ENCODE results near the gene PYURF.

Gene PYURF

DNA sequence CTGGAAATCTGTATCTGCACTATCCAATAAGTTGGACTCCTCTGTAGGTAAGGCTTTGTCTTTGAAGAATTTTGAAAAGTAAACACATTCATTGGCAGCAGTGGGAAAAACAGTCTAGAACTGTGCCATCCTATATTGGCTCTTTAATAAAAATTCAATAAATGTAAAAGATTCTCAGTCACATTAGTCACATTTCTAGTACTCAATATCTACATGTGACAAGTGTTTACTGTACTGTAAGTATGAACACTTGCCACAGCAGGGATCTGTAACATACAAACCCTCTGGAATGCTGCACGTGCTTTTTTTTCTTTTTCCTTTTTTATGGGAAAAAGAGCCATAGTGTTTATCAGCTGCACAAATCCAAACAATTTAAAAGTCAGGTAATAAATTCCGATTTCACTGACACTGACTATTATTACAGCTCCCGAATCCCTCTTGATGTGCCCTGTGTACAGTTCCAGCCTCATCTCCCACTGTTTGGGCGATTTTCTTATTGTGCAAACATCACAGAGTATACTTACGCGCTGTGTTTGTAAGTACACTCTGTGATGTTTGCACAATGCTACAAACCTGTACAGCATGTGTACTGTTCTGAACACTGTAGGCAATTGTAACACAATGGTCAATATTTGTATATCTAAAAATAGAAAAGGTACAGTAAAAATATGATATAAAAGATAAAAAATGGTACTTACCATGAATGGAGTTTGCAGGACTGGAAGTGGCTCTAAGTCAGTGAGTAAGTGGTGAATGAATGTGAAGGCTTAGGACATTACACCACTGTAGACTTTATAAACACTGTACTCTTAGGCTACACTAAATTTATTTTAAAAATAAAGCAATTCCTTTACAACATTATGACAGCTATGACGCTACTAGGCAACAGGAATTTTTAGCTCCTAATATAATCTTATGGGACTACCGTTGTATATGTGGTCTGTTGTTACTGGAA, 8.7 kb downstream of the PYURF start:
- DNase-seq (ENCODE audit: low read depth in 2 of 2, low spot score in 1 of 2): no peak

DNA sequence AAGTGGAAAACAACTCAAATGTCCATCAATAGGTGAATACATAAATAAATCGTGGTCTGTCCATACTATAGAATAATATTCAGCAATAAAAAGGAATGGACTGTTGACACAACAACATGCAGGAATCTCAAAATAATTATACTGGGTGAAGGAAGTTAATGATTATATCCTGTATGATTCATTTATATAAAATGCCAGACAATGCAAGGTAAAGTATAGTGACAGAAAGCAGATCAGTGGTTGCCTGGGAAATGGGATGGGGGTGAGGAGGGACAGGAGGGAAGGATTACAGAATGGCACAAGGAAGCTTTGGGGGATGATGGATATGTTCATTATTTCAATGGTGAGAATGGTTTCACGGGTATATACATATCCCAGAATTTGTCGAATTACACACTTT, 12.3 kb downstream of the PYURF start:
- DNase-seq (ENCODE audit: low read depth in 2 of 2, low spot score in 1 of 2): no peak

DNA sequence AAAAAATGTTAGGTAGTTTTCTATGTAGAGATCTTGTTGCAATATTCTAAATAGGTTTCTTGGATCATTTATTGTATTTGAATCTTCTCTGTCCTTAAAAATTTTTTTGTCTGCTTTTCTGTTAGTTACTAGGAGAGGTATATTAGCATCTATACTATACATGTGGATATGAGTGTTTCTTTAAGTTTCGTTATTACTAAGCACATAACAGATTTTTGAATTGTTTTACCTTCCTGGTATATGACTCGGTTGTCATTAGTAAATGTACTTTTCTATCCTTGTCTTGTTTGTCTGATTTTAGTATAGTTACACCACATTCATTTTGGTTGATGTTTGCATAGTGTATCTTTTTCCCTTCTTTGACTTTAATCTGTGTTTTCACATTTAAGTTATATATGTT, 20.2 kb downstream of the PYURF start:
- DNase-seq (ENCODE audit: low read depth in 2 of 2, low spot score in 1 of 2): no peak

GRCh38 chr4:88497859-88498409, 25.6 kb downstream of the PYURF start:
- no peak for DNase-seq (ENCODE audit: low read depth in 2 of 2, low spot score in 1 of 2)

GRCh38 chr4:88489100-88489761, 34.3 kb downstream of the PYURF start:
- no peak for DNase-seq (ENCODE audit: low read depth in 2 of 2, low spot score in 1 of 2)

GRCh38 chr4:88481537-88481936, 42.0 kb downstream of the PYURF start:
- no peak for DNase-seq (ENCODE audit: low read depth in 2 of 2, low spot score in 1 of 2)

DNA sequence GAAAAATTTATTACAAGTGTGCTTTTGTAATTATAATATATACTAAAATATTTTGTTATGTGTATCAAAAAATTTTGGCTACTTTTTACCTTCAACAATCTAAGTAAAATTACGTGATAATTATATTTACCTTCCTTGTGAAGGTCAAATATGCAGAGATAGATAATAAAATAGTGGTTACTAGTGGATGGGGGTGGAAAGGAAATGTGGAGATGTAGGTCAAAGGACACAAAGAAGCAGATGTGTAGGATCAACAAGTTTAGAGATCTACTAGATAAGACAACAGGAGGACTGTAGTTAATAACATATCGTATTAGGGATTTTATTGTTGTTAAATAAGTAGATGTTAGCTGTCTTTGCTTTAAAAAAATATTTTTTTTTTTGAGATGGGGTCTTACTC, 45.3 kb downstream of the PYURF start:
- no peak for DNase-seq (ENCODE audit: low read depth in 2 of 2, low spot score in 1 of 2)

- no peak for DNase-seq (ENCODE audit: low read depth in 2 of 2, low spot score in 1 of 2)
Observed at GRCh38 chr4:88477229-88477860, 46.2 kb downstream of the PYURF start.
